ENCODE results near the gene RPTOR.

DNA sequence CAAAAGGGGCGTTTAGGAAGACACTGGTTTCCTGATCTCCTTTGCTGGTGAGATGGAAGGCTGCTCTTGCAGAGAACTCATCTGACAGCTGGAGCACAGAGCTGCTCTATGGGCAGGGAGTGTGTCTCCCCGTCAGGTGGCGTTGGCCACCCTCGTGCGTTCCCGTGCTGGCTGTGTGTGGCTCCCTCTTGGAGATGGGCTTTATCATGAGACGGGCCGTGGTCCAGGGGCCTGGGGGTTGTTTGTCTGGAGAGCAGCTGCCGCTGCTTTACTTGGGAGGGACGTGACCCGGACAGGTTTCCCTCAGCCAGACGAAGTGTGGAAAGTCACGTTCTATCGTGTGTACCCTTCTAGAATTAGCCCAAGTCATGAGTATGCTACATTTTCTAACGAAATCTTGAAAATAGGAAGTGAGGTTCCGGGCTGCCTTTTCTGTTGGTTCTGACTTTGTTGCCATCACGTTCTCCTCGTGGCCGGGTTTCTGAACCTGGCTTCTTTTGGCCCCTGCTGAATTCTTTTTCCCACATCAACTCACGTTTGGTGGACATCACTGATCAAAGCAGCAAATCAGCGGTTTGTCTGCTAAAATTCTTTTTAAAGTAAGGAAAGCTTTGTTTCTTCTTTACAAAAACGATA, 341.4 kb downstream of the RPTOR start:
- TF ChIP-seq RAD21 (IDR thresholded peaks at IDR 0.05; ENCODE audit: low read length) (no peak), FOXM1 (IDR thresholded peaks at IDR 0.05; ENCODE audit: low read depth) (no peak), FOXJ3 (CRISPR knock-in tag; IDR thresholded peaks at IDR 0.05) (no peak), MAX (IDR thresholded peaks at IDR 0.05; ENCODE audit: low read depth) (no peak), EP300 (IDR thresholded peaks at IDR 0.05; ENCODE audit: borderline replicate concordance in 1 of 2, low read depth in 1 of 2, low read length in 1 of 2) (no peak), TCF12 (IDR thresholded peaks at IDR 0.05) (no peak), SMC3 (IDR thresholded peaks at IDR 0.05; ENCODE audit: low read depth, low read length) (no peak), JUND (IDR thresholded peaks at IDR 0.05) (no peak)
- TF ChIP-seq, protein P1, sequence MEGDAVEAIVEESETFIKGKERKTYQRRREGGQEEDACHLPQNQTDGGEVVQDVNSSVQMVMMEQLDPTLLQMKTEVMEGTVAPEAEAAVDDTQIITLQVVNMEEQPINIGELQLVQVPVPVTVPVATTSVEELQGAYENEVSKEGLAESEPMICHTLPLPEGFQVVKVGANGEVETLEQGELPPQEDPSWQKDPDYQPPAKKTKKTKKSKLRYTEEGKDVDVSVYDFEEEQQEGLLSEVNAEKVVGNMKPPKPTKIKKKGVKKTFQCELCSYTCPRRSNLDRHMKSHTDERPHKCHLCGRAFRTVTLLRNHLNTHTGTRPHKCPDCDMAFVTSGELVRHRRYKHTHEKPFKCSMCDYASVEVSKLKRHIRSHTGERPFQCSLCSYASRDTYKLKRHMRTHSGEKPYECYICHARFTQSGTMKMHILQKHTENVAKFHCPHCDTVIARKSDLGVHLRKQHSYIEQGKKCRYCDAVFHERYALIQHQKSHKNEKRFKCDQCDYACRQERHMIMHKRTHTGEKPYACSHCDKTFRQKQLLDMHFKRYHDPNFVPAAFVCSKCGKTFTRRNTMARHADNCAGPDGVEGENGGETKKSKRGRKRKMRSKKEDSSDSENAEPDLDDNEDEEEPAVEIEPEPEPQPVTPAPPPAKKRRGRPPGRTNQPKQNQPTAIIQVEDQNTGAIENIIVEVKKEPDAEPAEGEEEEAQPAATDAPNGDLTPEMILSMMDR (IDR thresholded peaks at IDR 0.05) = no peak
